Stimulated activated CD4-positive, alpha-beta T cell treated with anti-CD3 and anti-CD28 coated beads, Interleukin-4, amount 100 ng/mL, for 24 hours (primary cell): ENCODE data around the gene TMEM63A.

Experiments used
- DNase-seq: peaks from one replicate; pipeline ENCODE4 v3.0.0-alpha.2; 2020

TMEM63A gene

DNA sequence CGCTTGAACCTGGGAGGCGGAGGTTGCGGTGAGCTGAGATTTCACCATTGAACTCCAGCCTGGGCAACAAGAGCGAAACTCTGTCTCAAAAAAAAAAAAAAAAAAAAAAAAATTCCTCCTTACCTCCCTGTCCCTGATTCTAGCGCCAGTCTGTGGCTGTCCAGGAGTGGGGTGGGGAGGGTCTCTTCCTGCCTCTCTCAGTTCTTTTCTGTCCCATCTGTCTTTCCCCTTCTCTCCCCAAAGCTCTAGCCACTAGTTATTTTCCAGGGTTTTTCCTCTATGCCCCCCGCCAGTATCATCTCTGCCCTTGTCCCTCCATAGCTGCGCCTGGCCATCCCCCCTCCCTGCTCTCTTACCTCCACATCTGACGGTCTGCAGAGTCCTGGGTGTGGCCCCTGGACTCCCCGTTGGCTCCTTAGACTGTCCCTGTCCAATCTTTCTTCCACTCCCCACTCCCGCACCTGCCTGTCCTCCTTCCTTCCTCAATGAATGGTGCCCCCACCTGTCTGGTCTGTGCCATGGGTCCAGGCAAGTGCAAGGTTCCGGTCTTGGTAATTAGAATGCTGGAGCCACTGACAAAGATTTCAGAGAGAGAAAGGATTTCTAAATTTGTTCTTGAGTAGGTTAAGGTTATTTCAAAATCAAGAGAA, 1.6 kb upstream of the TMEM63A start:
- no peak for DNase-seq

DNA sequence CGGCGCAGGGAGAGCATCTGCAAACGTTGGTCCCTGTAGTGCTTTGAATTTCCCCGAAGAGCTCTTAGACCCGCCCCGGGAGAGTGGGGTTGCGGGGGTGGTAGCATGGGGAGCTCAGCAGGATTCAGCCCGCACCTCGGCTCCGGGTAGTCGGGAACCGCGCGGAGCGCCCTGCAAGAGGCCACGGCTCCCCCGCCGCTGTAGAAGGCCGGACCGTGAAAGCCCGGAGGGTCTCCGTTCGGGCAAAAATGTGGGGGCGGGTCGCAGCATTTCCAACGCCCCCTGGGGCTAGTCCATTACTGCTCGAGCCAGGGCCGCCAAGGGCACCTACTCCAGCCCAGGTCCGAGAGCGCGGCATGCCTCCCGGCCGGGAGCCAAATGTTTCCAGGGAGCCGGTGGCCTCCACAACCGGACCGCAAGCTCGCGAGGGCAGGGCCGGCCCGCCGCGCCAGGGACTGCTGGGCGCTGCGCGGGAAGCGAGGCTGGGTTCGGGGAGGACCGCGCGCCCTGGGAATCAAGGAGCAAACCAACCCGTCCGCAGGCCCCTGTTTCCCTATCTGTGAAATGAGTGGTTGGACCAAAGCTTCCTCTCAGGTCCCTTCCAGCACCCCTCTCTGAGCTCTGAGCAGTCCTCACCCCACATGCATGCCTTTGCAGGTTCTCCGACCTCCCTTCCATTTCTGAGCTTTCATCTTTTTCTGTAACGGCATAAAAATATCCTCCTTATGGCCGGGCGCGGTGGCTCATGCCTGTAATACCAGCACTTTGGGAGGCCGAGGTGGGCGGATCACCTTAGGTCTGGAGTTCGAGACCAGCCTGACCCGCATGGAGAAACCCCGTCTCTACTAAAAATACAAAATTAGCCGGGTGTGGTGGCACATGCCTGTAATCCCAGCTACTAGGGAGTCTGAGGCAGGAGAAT, 775 bp upstream of the TMEM63A start:
- peak; percentile 45 for DNase-seq

DNA sequence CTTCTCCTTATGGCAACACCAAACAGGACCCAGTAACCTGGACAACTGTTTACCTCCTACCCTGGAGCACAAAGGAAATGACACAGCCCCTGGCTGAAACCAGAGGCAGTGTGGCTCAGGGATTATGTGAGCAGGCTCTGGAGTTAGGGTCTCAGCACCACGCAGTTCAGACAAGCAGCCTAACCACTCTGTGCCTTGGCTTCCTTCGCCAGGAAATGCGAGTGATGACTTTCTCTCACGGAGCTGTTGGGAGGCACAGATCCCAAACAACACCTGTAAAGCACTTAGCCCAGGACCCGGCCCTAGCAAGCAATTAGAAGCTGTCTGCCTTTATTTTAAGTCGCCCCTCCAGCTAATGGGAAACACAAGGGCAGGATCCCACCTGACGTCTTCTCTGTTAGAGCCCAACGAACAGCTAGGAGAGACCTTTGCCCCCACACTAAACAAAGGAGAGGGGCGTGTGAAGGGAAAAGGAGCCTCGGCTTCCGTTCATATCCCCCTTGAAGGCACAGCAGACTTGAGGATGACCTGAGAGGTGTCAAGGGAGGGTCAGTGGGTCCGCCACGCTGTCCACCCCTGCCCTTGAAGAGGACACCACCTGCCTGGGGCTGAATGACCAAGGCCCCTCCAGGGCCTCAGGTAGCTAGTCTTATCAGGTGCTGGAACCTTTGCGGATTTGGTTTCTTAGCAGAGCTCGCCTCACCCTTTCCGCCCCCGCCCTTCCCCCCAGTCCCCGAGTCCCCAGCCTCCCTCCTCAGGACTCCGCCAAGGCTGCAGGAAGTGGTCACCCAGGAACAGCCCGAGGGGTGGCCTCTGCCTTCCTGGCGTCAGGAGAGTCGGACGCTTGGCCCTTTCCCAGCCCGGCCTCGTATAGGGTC, 860 bp downstream of the TMEM63A start:
- peak; percentile 36 for DNase-seq

DNA sequence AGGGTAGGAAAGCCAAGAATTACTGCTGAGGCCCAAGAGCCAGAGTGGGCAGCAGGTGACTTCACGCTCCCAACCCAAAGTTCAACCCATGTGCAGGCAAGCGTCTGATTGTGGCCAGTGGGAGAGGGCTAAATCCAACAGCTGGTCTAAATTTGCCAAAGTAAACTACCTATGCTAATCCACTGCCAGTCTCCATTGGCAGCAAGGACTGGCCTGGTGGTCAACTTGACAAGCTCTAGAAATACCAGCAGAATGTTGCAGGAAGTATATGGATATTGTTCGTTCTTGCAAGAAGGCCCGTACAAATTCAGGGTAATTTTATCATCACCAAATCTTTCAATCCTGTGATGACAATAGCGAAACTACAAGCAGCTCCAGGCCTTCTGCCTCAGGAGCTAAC, 1.5 kb downstream of the TMEM63A start:
- no peak for DNase-seq

GRCh38 chr1:225880222-225880588, 2.0 kb downstream of the TMEM63A start:
- no peak for DNase-seq

DNA sequence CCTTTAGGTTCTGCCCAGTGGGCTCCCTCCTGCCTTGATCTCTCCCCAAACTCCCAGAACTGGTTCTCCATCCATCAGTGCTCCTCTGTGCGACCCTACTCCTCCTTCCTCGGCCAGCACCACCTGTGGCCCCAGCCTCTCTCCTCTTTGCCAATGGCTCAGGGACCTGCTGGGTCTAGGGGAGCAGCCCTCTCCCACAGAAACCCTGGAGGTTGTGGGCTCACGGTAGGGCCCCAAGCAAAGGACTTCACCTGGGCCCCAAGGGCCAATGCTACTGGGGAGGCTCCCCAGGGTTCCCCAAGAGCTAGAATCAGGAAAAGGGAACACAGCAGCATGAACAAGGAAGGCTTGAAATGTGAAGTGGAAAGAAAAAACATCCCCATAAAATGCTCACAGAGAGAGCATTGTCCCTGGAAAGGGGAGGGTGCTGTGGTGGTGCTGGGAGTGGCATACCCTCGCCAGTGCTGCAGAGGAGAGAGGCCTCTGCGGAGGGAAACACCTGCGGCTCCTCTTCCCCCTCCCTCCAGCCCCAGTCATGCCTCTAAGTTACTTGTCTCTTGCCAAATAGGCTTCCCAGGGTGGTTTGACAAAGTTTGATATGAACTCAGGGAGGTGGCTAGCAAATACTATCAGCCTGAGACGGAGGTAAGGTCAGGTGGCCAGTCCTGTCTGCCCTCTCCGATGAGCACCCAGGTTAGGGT, 2.5 kb downstream of the TMEM63A start:
- DNase-seq = peak; percentile 38

DNA sequence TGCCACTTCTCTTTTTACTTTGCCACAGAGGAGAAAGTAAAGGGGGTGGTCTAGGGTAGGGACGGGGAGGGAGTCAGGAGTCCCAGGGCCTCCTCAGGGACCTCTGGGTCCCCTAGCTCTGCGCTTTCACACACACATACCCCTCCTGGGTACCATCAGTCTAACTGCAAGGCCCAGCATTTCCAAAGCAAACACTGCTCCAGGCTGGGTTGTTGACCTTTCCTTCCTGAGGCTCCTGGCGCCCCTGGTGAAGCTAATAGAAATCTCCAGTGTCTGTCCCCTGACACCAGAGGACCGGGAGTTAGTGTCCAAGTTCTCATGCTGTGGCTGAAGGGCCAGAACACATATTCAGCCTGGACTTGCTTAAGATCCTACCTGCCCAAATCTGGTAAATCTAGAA, 3.9 kb downstream of the TMEM63A start:
- DNase-seq = no peak

DNA sequence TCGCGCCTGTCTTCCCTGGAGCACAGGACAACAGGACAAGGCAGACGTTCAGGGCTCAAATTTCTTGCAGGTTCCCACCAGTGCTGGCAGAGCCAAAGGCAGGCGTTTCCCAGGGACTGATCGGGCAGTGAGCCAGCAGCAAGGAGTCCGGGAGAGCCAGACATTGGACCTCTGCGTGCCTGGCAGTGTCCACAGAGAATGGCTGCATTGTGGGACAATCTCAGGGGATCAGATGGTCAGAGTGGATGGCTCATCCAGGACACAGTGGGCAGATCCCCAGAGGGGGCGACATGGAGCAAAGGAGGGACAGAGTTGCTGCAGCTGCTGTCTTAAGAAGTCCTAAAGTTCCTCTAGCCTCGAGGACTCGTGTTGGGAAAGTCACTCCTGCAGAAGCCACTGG, 4.6 kb downstream of the TMEM63A start:
- DNase-seq = no peak

DNA sequence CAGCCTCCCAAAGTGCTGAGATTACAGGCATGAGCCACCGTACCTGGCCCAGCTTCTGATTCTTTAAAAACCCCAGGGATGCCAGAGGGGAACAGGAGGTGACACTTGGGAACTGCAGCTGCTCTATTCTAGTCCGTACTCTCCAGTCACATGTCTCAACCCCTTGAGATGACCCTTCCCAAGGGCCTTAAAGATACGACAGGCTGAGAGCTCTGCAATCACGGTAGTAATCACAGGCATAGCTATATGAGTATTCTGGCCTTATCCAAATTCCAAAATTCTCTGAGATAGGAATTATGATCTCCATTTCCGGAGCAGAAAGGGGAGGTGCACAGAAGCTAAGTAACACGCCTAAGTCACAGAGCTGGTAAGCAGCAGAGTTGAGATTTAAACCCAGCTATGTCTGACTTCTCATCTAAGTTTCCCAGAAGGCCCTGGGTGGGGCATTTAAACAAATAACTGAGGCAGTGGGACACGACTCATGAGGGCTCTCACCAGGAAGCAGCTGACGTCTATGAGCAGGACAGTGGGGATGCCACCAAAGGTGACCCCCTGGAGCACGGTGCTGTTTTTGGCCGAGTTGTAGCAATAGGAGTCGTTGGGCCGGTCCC, 5.2 kb downstream of the TMEM63A start:
- DNase-seq = no peak

- DNase-seq = no peak
These were observed 7.0 kb downstream of the TMEM63A start for GRCh38 chr1:225875044-225875815.

GRCh38 chr1:225874431-225874830, 7.7 kb downstream of the TMEM63A start:
- no peak for DNase-seq

- no peak for DNase-seq
These were observed 8.8 kb downstream of the TMEM63A start for GRCh38 chr1:225873281-225873850.

GRCh38 chr1:225872075-225872430, 10.1 kb downstream of the TMEM63A start:
- no peak for DNase-seq

DNA sequence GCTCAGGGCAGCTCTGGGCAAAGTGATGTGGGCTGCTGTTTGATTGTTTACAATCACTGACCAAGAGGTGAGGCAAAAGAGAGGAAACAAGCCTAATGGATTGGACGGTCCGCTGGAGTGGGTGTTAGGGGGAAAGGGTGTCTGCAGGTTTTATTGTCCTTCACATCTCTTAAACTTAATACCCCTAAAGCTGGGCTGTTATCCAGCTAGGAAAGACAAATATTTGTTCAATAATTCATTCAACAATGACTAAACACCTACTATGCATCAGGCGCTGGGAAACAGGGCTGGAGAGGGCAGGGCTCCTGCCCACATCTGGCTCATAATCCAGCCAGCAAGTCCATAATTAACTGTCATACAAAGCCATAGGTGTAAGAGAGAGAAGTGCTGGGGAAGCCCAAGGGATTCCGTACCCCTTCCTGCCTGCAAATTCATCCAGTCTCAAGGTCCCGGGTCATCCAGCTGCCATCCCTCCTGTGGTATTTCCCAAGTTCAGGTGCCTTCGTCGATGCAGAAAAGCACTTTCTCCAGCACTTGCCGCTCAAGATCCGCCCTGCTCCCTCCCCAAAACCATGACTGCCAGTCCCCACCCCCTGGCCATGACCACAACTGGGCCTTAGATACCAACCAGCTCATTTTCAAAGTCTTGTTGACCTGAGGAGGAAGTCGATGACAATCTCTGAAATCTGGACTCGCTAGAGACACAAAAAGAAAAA, 10.7 kb downstream of the TMEM63A start:
- no peak for DNase-seq

DNA sequence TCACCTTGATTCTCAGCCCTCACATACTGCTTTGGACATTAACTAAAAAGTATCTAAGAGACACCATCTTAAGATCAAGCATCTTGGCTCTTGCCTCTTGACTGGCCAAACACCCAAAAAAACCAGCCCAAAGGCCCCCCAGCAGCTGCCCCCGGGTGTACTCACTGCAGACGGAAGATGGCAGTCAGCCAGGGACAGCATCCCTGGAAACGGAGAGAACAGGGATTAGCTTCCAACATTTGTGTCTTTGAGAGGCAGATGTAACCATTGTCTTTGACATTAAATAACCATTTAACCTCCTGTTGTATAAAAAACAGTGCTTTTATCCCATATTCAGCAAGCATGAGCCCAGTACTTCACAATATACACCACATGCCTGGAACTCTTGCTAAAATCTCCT, 11.3 kb downstream of the TMEM63A start:
- DNase-seq = no peak

DNA sequence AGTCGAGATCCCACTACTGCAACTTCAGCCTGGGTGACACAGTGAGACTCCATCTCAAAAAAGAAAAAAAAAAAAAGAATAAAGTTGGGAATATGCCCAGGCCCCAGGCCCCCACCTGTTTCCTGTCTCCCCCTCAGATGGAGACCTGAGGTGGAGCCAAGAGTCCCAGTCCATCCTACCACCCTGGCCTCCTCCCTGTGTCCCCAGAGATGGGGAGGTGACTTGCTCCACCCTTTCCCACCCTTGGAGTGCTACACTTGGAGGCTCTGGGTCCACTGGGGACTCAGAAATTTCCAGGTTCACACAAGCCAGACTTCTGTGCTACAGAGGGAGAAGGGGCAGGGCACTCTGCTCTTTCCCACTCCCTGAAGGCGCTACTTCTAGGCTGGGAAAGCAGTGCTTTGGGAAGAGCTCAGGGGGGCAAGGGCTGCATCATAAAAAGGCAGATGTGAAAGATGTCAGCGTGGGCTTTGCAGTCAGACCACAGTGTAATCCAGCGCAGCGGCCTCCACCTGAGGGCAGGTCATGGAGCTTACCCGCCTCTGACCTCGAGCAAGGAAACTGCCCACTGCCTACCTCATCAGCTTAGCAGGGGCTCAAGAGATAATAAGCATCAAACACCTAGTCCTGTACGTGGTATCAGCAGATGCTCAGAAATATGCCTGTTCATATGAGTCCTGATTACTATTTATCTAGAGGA, 13.4 kb downstream of the TMEM63A start:
- no peak for DNase-seq

DNA sequence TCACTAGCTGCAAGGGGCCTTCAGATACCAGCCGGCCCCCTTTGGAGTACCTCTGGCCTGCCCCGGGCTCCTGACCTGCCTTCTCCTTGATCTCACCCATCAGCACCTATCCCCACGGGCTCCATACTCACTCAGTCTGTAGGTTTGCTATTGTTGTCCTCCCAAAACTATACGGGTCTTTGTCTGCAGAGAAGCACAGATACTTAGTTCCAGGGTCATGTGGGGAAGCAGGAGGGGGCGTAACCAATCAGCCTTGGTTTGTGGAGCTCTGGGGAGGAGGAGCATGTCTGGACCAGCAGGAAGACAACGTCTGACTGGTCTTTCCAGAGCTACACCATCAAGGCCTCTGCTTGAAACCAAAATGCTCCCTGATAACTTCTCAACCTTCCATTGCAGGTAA, 15.2 kb downstream of the TMEM63A start:
- DNase-seq = no peak

DNA sequence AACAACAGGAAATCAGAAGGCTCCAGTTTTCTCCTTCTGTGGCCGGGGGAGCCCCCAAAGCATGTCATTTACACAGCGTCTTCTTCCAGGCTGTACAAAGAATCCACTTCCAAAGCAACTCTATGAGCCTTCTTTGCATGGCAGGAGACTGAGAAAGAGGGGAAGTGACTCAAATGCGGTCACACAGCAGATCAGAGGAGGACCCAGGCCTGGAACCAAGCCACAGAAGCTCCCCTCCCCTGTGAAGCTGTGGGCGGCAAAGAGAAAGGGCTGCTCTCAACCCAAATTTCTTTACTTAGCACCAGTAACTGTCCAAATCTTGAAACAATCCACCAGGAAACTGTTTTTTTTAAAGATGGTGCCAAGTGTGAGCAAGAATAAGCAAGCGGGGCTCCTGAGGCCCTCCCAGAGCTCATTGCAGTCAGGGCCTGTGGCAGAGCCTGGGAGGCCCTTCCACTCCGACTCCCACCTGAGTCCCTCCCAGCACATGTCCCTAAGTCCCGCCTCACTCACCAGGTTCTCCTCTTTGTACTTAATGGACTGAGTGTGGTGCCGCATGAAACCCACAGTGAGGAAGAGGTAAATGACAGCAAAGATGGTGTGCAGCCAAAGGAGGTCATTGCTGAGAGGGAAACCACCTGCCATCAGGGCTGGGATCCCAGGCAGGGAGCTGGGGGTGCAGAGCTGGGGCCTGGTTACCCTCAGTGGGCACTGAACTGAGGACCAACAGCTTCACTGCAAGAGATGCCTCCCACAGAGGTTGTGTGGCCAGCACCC, 15.9 kb downstream of the TMEM63A start:
- DNase-seq = peak; percentile 79

DNA sequence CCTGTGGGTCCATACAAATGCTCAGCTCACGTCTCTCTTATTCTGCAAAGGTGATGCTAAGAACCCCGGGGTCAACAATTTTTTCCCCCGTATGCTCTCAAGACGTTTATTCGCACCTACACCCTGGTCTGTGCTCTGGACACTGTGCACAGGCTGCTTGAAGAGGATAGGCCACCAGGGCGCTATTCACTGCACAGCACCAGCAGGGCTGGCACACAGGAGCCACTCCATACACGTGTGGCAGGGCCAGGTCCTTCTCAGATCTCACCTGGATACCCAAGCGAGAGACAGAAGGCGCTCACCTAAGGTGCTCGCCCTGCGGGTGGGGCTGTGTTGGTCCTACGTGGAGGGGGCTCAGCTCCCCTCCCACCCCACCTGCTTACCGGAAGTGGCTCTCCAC, 16.7 kb downstream of the TMEM63A start:
- DNase-seq = no peak
